Fibroblast of pulmonary artery (primary cell): ENCODE data around the gene LRSAM1.

Source experiments
- DNase-seq: peaks from one replicate; pipeline ENCODE4 v3.0.0-alpha.2; 2010; ENCODE audit warnings: low read depth
- H3K4me3 ChIP-seq: replicated peaks from 2 replicates; pipeline ENCODE4 v1.5.1; 2011; ENCODE audit warnings: low read depth, mild to moderate bottlenecking, control low read depth, low read length, moderate library complexity
- CTCF ChIP-seq: IDR thresholded peaks from 2 replicates; pipeline ENCODE4 v1.5.1; 2011; ENCODE audit warnings: mild to moderate bottlenecking, control low read depth, low read length, inconsistent platforms; ENCODE audit errors: missing control alignments

The LRSAM1 gene

GRCh38 chr9:127495884-127496555 lies 44.7 kb downstream of the LRSAM1 start:
- DNase-seq = no peak
- no peak overlapping the region for H3K4me3 ChIP-seq
- TF ChIP-seq CTCF = no peak

GRCh38 chr9:127496974-127497373 lies 45.7 kb downstream of the LRSAM1 start:
- no peak for TF ChIP-seq CTCF
- H3K4me3 ChIP-seq = no peak overlapping the region
- DNase-seq = no peak

GRCh38 chr9:127497656-127498290 lies 46.5 kb downstream of the LRSAM1 start:
- no peak for TF ChIP-seq CTCF

GRCh38 chr9:127498298-127498697 lies 47.0 kb downstream of the LRSAM1 start:
- H3K4me3 ChIP-seq = no peak overlapping the region
- no peak for DNase-seq
- TF ChIP-seq CTCF = no peak

More at GRCh38 chr9:127497656-127498290, 46.5 kb downstream of the LRSAM1 start:
- no peak overlapping the region for H3K4me3 ChIP-seq
- DNase-seq = no peak

- no peak for TF ChIP-seq CTCF
- H3K4me3 ChIP-seq = no peak overlapping the region
- DNase-seq = no peak
Observed at GRCh38 chr9:127500399-127500798, 49.1 kb downstream of the LRSAM1 start.

GRCh38 chr9:127500862-127501261 lies 49.6 kb downstream of the LRSAM1 start:
- DNase-seq = no peak
- no peak overlapping the region for H3K4me3 ChIP-seq
- TF ChIP-seq CTCF = no peak

GRCh38 chr9:127501821-127502343 lies 50.6 kb downstream of the LRSAM1 start:
- TF ChIP-seq CTCF = no peak
- H3K4me3 ChIP-seq = no peak overlapping the region

More at GRCh38 chr9:127501821-127502343, 50.6 kb downstream of the LRSAM1 start:
- no peak for DNase-seq
